GM18861 (cell line): Measurements from ENCODE around the gene MRGPRE.

ENCODE experiments used
- ATAC-seq: cut with Tn5 transposase; IDR thresholded peaks from one replicate; pipeline ENCODE4 v1.9.1; 2021; ENCODE audit not compliant: unreplicated experiment

MRGPRE gene

GRCh38 chr11:3182462-3182852, 49.8 kb downstream of the MRGPRE start:
- ATAC-seq: no peak

DNA sequence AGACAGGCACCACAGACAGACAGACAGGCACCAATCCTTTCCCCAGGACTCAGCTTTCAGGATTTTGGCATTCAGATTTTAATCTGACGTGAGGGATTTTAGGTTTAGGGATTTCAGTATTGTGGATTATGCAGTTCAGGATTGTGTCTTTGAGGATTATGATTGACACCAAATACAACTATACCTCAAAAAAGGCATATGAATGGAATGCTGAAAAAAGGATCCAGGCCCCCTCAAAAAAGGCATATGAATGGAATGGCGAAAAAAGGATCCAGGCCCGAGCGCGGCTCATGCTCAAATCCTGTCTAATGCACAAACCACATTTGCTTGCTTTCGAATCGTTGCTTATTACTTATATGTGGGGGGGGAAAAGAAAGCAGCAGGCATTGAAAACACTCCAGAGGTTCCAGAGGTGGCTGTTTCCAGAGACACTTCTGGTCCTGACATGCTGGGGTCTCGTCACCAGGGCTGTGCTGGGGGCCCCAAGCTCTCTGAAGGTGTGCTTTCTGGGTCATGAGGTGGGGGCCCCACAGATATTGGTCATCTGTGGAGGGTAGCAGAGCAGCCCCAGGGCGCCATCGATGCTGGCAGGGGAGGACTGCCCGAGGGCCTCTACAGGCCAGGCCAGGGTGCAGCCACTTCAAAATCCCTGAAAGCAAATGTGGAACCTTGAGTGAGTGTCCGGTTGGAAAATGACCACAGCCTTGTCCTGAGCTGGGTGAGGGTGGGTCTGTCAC, 50.3 kb downstream of the MRGPRE start:
- ATAC-seq: no peak

DNA sequence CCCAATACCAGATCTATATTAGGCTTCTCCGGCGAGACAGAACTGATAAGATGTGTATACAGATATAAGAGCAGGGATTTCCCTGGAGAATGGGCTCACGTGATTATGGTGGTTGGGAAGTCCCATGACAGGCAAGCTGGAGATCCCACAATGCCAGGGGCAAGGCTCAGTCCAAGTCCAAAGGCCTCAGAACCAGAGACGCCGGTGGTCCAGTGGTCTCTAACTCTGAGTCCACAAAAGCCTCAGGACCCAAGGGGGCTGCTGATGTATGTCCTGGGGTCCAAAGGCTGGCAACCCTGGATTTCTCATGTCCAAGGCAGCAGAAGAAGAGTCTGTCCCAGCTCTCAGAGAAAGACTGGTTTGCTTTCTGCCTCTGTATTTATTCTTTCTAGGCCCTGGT, 51.3 kb downstream of the MRGPRE start:
- no peak for ATAC-seq

DNA sequence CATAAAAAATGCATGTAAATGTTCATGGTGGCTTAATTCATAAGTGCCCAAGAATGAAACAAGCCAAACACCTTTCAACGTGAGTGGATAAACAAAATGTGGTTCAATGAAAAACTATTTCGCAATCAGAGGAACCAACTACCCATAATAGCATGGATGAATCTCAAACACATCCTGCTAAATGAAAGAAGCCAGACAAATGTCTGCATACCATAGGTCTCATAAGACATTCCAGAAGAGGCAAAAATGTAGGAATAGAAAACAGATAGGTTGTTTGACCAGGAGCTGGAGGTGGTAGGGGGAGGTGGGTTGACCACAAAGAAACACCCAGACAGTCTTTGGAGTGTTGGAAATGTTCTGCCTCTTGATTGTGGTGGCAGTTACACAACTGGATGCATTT, 53.9 kb downstream of the MRGPRE start:
- ATAC-seq: no peak

GRCh38 chr11:3177931-3178330, 54.3 kb downstream of the MRGPRE start:
- no peak for ATAC-seq
